GM19193 (cell line): ENCODE results near the gene OBSCN.

Source experiments
- POLR2A ChIP-seq: IDR thresholded peaks from 4 replicates; pipeline ENCODE4 v1.6.1; 2011; ENCODE audit not compliant: insufficient read depth, insufficient read length; ENCODE audit errors: extremely low read depth

The OBSCN gene

GRCh38 chr1:228312136-228312764 lies 104.4 kb downstream of the OBSCN start:
- TF ChIP-seq POLR2A = no peak

GRCh38 chr1:228313536-228314277 lies 105.9 kb downstream of the OBSCN start:
- no peak for TF ChIP-seq POLR2A

- no peak for TF ChIP-seq POLR2A
Measured at GRCh38 chr1:228314315-228314657, 106.4 kb downstream of the OBSCN start.

- TF ChIP-seq POLR2A = no peak
Measured at GRCh38 chr1:228314658-228315483, 107.0 kb downstream of the OBSCN start.

GRCh38 chr1:228315484-228315944 lies 107.7 kb downstream of the OBSCN start:
- no peak for TF ChIP-seq POLR2A

GRCh38 chr1:228315945-228316588 lies 108.2 kb downstream of the OBSCN start:
- no peak for TF ChIP-seq POLR2A

GRCh38 chr1:228316589-228317387 lies 108.9 kb downstream of the OBSCN start:
- no peak for TF ChIP-seq POLR2A

- TF ChIP-seq POLR2A = no peak
Measured at GRCh38 chr1:228317411-228317828, 109.6 kb downstream of the OBSCN start.

- TF ChIP-seq POLR2A = no peak
Measured at GRCh38 chr1:228317891-228318810, 110.3 kb downstream of the OBSCN start.

GRCh38 chr1:228318823-228319241 lies 111.0 kb downstream of the OBSCN start:
- no peak for TF ChIP-seq POLR2A

GRCh38 chr1:228319352-228320088 lies 111.7 kb downstream of the OBSCN start:
- no peak for TF ChIP-seq POLR2A

- no peak for TF ChIP-seq POLR2A
Measured at GRCh38 chr1:228320394-228320793, 112.5 kb downstream of the OBSCN start.

GRCh38 chr1:228321435-228321834 lies 113.6 kb downstream of the OBSCN start:
- TF ChIP-seq POLR2A = no peak

GRCh38 chr1:228321895-228322294 lies 114.1 kb downstream of the OBSCN start:
- no peak for TF ChIP-seq POLR2A
